ENCODE measurements around the gene KLK7.

KLK7 gene

GRCh38 chr19:50943074-50943828, 40.5 kb downstream of the KLK7 start:
- H3K9me3 ChIP-seq, result no peaks in the 10 kb centered on the region
- no peaks in the 10 kb centered on the region for H3K27me3 ChIP-seq
- no peaks in the 10 kb centered on the region for H3K36me3 ChIP-seq
- H3K9ac ChIP-seq, result no peak overlapping the region
- no peaks in the 10 kb centered on the region for H3K4me1 ChIP-seq
- no peak overlapping the region for H3K4me3 ChIP-seq
- H3K4me2 ChIP-seq, result no peak overlapping the region
- H3K27ac ChIP-seq, result no peak overlapping the region
- H4K20me1 ChIP-seq, result no peaks in the 10 kb centered on the region
- TF ChIP-seq Cebpa-rat (IDR thresholded peaks at IDR 0.05), result no peak

- Histone ChIP-seq H3K9ac (no peak overlapping the region), H3K36me3 (no peaks in the 10 kb centered on the region), H3K9me3 (no peaks in the 10 kb centered on the region), H4K20me1 (no peaks in the 10 kb centered on the region), H3K27me3 (no peaks in the 10 kb centered on the region), H3K4me1 (no peaks in the 10 kb centered on the region), H3K4me3 (no peak overlapping the region), H3K4me2 (no peak overlapping the region), H3K27ac (no peak overlapping the region)
- TF ChIP-seq Cebpa-rat (IDR thresholded peaks at IDR 0.05), result no peak
Observed at GRCh38 chr19:50939596-50939995, 44.1 kb downstream of the KLK7 start.

GRCh38 chr19:50933640-50934039, 50.1 kb downstream of the KLK7 start:
- no peak overlapping the region for H3K9ac ChIP-seq
- no peak overlapping the region for H3K4me2 ChIP-seq
- H3K27me3 ChIP-seq, result no peaks in the 10 kb centered on the region
- H4K20me1 ChIP-seq, result no peaks in the 10 kb centered on the region
- no peak for TF ChIP-seq Cebpa-rat (IDR thresholded peaks at IDR 0.05)
- no peak overlapping the region for H3K27ac ChIP-seq
- no peaks in the 10 kb centered on the region for H3K36me3 ChIP-seq
- H3K9me3 ChIP-seq, result no peaks in the 10 kb centered on the region
- no peaks in the 10 kb centered on the region; the same call in 1 of the 2 replicates for H3K4me1 ChIP-seq
- H3K4me3 ChIP-seq, result no peak overlapping the region

- Histone ChIP-seq H4K20me1 (no peaks in the 10 kb centered on the region), H3K9ac (no peak overlapping the region), H3K4me2 (no peak overlapping the region)
Observed at GRCh38 chr19:50932690-50933083, 51.0 kb downstream of the KLK7 start.

GRCh38 chr19:50932018-50932689, 51.6 kb downstream of the KLK7 start:
- Histone ChIP-seq H3K4me2 (no peak overlapping the region), H3K4me3 (no peak overlapping the region), H3K27ac (no peak overlapping the region), H3K27me3 (no peaks in the 10 kb centered on the region), H3K9ac (no peak overlapping the region), H4K20me1 (no peaks in the 10 kb centered on the region), H3K9me3 (no peaks in the 10 kb centered on the region), H3K36me3 (no peaks in the 10 kb centered on the region), H3K4me1 (no peaks in the 10 kb centered on the region; the same call in 1 of the 2 replicates)
- TF ChIP-seq Cebpa-rat (IDR thresholded peaks at IDR 0.05), result no peak

More at GRCh38 chr19:50932690-50933083, 51.0 kb downstream of the KLK7 start:
- no peaks in the 10 kb centered on the region for H3K27me3 ChIP-seq
- no peaks in the 10 kb centered on the region; the same call in 1 of the 2 replicates for H3K4me1 ChIP-seq
- no peak overlapping the region for H3K27ac ChIP-seq
- H3K36me3 ChIP-seq, result no peaks in the 10 kb centered on the region
- H3K4me3 ChIP-seq, result no peak overlapping the region
- no peaks in the 10 kb centered on the region for H3K9me3 ChIP-seq
- no peak for TF ChIP-seq Cebpa-rat (IDR thresholded peaks at IDR 0.05)

- TF ChIP-seq Cebpa-rat (IDR thresholded peaks at IDR 0.05), result no peak
- Histone ChIP-seq H4K20me1 (no peaks in the 10 kb centered on the region), H3K27me3 (no peaks in the 10 kb centered on the region), H3K9me3 (no peaks in the 10 kb centered on the region), H3K4me3 (no peak overlapping the region), H3K4me1 (no peaks in the 10 kb centered on the region; the same call in 1 of the 2 replicates), H3K4me2 (no peak overlapping the region), H3K27ac (no peak overlapping the region), H3K9ac (no peak overlapping the region), H3K36me3 (no peaks in the 10 kb centered on the region)
Observed at GRCh38 chr19:50931023-50931422, 52.7 kb downstream of the KLK7 start.

- H3K27me3 ChIP-seq, result no peaks in the 10 kb centered on the region
- H3K27ac ChIP-seq, result no peak overlapping the region
Observed at GRCh38 chr19:50928831-50929230, 54.9 kb downstream of the KLK7 start.

More at GRCh38 chr19:50928831-50929230, 54.9 kb downstream of the KLK7 start:
- no peak overlapping the region for H3K4me3 ChIP-seq
- no peaks in the 10 kb centered on the region for H3K36me3 ChIP-seq
- no peaks in the 10 kb centered on the region for H4K20me1 ChIP-seq
- H3K4me1 ChIP-seq, result no peaks in the 10 kb centered on the region; the same call in 1 of the 2 replicates
- no peak overlapping the region for H3K9ac ChIP-seq
- H3K9me3 ChIP-seq, result no peaks in the 10 kb centered on the region
- H3K4me2 ChIP-seq, result no peak overlapping the region
- TF ChIP-seq Cebpa-rat (IDR thresholded peaks at IDR 0.05), result no peak
